NCI-H82 treated with DMSO at 0.1 percent for 48 hours (cell line): Measurements from ENCODE around the gene PTX4.
A peak's percentile ranks its signal among the peaks of the same experiment; 100 is the strongest.

Experiments used
- DNase-seq: peaks from one replicate; lab custom pipeline; 2025; ENCODE audit not compliant: unreplicated experiment; lab: John Stamatoyannopoulos, UW

PTX4 gene

DNA sequence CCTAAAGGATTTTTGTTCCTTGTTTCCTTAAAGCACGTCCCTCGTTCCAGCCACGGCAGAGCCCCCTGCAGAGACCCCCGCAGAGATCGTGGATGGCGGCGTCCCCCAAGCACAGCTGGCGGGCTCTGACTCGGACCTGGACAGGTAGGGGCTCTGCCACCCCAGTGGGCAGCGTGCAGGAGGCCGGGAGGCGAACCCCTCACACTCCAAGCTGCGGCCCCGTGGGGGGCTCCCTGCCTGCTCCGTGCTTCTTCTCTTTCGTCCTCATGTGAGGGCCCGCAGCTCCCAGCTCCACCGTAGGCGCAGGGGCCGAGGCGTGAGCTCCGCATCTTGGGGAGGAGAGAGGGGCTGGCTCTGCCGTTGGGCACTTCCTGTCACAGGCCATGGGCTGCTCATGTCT lies 12.9 kb upstream of the PTX4 start:
- no peak for DNase-seq

GRCh38 chr16:1500465-1501150 lies 11.9 kb upstream of the PTX4 start:
- no peak for DNase-seq

GRCh38 chr16:1499756-1500464 lies 11.2 kb upstream of the PTX4 start:
- DNase-seq = no peak

DNA sequence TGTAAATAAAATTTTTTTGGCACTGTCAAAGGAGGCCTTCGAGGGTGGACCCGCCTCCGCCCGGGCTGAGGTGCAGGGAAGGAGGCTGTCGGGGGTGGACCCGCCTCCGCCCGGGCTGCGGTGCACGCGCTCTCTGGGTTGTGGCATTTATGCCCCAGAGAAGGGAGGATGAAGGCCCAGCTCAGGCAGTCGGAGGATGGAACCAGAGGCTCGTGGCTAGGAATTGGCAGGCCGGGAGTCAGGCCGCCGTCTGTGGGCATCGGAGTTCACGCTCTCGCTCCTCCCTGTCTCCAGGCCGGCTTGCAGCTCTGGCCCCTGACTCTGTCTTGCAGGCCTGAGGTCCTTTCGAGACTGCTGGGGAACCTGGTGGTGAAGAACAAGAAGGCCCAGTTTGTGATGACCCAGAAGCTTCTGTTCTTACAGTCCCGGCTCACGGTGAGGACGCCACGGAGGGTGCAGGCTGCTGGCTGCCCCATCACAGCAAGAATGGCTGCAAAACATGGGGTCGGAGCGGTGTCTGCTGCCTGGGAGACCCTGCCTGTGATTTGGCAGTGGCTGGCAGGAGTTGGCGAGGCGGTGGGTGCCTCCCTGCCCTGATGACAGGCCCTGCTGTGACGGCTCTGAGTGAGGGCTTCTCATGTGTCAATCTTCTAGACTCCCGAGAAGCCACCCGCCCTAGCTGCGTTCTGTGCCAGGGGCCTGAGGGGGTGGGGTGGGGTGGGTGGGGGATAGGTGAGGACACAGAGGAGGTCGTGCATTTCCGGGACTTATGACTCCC lies 10.3 kb upstream of the PTX4 start:
- no peak for DNase-seq

DNA sequence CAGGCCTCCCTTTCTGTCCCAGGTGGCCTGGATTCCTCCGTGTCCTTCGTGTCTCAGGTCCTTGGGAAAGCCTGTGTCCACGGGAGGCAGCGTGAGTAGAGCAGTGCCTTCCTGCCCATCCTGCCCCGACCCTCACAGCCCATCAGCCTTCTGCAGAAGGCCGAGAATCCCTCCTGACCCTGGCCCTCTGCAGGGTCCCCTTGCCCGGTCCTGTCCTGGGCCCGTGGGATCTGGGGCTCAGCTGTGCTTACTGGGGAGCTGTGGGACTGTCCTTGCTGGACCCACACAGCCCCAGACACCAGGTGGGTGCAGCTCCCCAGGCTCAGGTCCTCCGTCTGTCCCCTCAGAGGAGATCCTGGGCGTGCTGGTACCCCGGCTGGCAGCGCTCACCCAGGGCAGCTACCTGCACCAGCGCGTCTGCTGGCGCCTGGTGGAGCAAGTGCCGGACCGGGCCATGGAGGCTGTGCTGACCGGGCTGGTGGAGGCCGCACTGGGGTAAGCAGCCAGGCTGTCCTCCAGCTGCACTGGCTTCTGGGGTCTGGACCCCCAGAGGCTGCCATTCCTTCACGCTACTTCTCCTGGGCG lies 8.4 kb upstream of the PTX4 start:
- DNase-seq = no peak

DNA sequence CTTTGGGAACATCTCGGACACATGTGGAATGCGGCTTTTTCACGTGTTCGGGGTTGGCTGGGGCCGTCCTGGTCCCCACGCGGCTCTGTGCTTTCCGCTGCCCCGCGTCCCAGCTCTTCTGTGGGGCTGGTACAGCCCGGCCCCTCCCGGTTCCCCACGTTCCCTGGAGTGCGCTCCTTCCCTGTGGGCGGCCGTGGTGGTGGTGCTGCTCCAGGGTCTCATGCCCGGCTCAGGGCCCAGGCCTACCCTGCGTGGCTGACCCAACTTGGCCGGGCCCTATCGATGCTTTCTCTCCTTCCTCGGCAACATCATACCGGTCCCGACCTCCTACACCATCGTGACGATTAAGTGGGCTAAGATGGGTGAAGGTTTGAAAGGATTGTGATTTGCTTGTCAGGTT lies 7.7 kb upstream of the PTX4 start:
- DNase-seq = no peak

GRCh38 chr16:1495889-1496262 lies 7.1 kb upstream of the PTX4 start:
- DNase-seq = no peak

- DNase-seq = no peak
Measured at GRCh38 chr16:1495211-1495888, 6.6 kb upstream of the PTX4 start.

GRCh38 chr16:1494711-1495110 lies 6.0 kb upstream of the PTX4 start:
- no peak for DNase-seq

GRCh38 chr16:1494129-1494640 lies 5.4 kb upstream of the PTX4 start:
- DNase-seq = no peak

DNA sequence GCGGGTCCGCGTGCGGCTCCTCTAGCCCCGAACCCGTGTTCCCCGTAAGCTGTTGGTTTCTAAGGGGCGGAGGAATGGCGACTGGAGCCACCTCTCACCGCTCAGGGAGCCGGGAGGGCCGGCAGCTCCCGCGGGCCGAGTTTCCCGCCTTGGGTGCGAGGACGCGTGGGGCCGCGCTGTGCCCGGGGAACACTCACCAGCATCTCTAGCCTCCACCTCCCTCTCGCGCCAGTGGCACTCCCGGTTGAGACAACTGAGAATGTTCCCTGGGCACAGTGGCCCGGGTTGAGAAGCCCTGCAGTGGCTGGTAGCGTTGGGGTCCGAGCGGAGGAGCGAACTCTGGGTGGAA lies 5.0 kb upstream of the PTX4 start:
- DNase-seq = no peak

DNA sequence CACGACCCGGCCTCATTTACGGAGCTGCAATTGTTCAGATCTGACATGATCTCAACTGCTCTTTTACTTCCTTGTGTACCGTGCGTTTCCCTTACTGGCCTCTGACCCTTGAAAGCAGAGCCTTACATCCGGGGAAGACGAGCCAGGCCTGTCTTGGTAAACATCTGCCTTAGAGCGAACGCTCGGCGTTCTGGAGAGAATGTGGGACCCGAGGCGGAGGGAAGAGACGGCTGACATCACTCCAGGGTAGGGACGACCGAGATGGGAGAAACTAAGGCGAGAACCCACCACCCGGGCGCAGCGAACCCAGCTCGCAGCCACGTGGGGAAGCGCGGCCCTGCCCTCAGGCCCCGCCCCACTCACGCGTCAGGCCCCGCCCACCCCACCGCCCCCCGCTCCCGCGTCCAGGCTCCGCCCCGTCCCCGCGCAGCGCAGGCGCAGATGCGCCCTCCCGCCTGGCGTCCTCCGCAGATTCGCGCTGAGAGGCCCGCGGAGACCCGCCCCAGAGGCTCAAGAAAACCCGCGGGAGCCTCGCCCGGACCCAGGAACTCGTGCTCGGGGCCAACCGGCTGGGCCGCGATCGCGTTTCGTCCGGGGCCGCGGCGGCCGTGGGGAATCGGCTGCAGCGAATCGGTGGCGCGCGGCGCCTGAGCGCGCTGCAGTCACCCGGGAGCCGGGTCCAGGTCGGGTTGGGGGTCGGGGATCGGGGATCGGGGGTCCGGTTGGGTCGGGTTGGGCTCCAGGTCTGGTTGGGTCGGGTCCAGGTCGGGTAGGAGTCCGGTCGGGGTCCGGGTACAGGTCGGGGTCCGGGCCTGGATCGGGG lies 4.4 kb upstream of the PTX4 start, which contains the start of gene TELO2:
Gene TELO2 (plus strand): TSS at position 438 of the 823 bp plus-strand sequence. CDS start 922 bp downstream, outside the sequence.
- peak; percentile 17 for DNase-seq

GRCh38 chr16:1492082-1492922 lies 3.6 kb upstream of the PTX4 start:
- no peak for DNase-seq

GRCh38 chr16:1491327-1491726 lies 2.6 kb upstream of the PTX4 start:
- no peak for DNase-seq

DNA sequence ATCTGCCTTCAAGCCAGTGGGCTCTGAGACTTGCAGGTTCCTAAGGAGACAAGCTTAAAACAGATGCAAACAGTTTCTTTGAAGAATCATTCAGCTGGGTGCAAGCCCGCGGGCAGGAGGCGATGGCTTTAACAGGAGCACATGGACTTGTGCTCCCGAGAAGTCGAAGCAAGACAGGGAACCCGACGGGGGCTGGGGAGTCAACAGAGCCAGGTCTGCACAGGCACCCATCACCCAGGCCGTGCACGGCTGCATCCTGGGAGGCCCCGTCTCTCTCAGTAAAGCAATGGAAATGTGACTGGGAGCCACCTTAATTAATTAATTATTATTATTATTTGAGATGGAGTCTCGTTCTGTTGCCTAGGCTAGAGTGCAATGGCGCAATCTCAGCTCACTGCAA lies 333 bp upstream of the PTX4 start:
- no peak for DNase-seq

GRCh38 chr16:1488054-1488601 lies 616 bp downstream of the PTX4 start:
- DNase-seq = no peak

DNA sequence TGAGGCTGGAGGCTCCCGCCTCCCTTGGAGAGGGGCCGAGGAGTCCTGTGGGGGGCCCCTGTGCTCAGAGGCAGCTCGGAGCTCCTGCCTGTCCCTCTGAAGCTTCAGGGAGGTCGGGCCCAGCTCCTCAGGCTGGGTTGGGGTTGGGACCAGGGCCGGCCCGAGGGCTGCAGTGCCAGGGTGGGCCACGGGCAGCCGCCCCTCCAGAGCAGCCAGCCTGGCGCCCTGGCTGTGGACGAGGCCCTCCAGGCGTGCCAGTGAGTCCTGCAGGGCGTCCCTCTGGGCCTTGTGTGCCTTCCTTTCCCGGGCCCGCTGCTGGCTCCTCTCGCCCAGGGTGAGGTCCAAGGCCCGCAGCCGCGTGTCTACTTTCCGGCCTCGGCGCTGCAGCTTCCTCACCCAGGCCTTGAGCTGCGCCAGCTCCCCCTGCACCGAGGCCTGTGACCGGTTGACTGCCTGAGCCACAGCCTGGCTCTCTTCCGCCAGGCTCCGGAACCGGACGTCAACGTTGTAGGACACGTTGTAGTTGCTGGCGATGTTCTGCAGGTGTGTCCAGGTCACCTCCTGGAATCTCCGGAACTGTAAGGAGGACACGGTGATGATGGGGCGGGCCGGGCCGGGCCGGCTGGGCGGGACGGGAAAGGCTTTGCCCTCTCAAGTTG lies 1.2 kb downstream of the PTX4 start:
- DNase-seq = no peak
